ENCODE data around the gene S1PR5.

DNA sequence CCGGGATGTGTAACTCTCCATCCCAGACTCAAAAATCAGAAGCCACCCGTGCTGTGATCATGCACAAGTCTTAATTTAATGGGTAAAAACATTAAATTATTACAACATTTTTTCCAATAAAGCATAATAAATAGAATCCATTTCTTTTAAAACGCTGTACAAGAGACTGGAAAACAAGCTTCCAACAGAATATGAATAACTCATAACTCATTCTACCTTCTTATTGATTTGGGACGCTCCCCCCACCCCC is 49.1 kb upstream of the S1PR5 start:
- TF ChIP-seq TOX (CRISPR knock-in tag; IDR thresholded peaks at IDR 0.05; ENCODE audit: borderline replicate concordance), result no peak
- TF ChIP-seq ESRRG (CRISPR knock-in tag; IDR thresholded peaks at IDR 0.05), result no peak
- TF ChIP-seq PATZ1 (CRISPR knock-in tag; IDR thresholded peaks at IDR 0.05; ENCODE audit: borderline replicate concordance), result no peak
- no peak for TF ChIP-seq CSDC2 (CRISPR knock-in tag; IDR thresholded peaks at IDR 0.05)
- no peak for TF ChIP-seq ISL1 (CRISPR knock-in tag; IDR thresholded peaks at IDR 0.05)
- no peak for TF ChIP-seq ZNF565 (CRISPR knock-in tag; conservative IDR thresholded peaks at IDR 0.05; ENCODE audit: low read depth)
- no peak for TF ChIP-seq ZFP3 (CRISPR knock-in tag; IDR thresholded peaks at IDR 0.05)
- TF ChIP-seq ARNTL (CRISPR knock-in tag; IDR thresholded peaks at IDR 0.05; ENCODE audit: borderline replicate concordance, low read depth), result no peak
- no peak for TF ChIP-seq PPARA (CRISPR knock-in tag; IDR thresholded peaks at IDR 0.05; ENCODE audit: borderline replicate concordance)
- no peak for TF ChIP-seq CREB5 (CRISPR knock-in tag; IDR thresholded peaks at IDR 0.05; ENCODE audit: low read depth)
